ENCODE results near the gene ATXN2L. TPM values are rescaled to one million over a fixed set of nuclear protein-coding genes. Genes with fewer than 3 reads are reported as not detected.

Gene ATXN2L
- total RNA-seq, 2 experiments from 2014 or later = 109 to 451 TPM

DNA sequence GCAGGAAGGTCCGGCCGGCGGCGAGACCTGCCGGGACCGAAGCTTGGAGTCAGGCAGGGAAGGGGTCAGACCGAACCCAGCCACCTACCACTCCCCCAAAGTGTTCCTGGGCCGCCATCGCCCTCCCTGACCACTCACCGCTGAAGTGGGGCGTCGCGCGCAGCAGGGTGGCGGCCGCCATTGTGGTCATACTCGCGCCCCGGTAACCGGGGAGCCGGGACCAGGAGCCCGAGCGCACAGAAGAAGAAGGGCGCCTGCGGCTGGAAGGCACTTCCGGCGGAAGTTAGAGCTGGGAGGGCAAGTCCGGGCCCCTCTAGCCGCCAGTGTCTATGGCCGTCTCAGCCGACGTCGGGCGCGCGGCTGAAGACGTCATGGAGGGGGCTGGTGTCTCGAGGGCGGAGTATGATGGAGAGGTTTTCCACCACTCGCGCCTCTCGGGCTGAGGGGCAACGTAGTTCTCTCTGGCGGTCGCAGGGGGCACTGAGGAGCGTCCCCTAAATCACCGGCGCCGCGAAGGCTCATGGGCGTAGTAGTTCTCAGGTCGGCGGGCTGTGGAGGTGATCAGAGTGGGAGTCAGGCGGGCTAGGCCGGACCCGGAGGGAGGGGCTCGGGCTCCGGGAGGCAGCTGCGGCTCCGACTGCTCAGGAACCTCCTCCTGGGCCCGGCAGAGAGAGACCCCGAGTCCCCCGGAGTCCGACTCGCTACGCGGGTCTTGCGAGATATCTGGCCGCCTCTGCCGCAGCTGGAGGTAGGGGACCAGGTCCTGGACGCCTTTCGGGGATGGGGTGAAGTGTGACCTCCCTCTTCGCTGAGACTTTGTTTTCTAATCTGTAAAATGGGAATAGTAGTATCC is 23.5 kb downstream of the ATXN2L start, which contains the start of gene TUFM:
TSS of gene TUFM (minus strand) at position 269 of the 853 bp plus-strand sequence. CDS start at position 190, 79 bp downstream.
- Histone ChIP-seq H2AFZ (ENCODE audit: low read length) (peak within 1 kb of the TSS; percentile 57; the same call in 1 of the 2 replicates), H3K79me2 (ENCODE audit: insufficient read depth, low read depth, low read length) (peaks cover 31% of the 10 kb centered on the region), H3K4me1 (ENCODE audit: insufficient read depth, low read length, poor library complexity, severe bottlenecking) (peaks cover 17% of the 10 kb centered on the region), H4K20me1 (ENCODE audit: insufficient read depth, low read length) (peaks cover 10% of the 10 kb centered on the region), H3K36me3 (ENCODE audit: insufficient read depth, low read length) (peaks cover 44% of the 10 kb centered on the region), H3K27ac (ENCODE audit: low read depth, low read length, poor library complexity, severe bottlenecking) (peak within 1 kb of the TSS; percentile 50), H3K9me3 (ENCODE audit: low read length) (no peaks in the 10 kb centered on the region), H3K4me3 (ENCODE audit: low read depth, low read length, poor library complexity, severe bottlenecking) (peak within 1 kb of the TSS; percentile 95), H3K4me2 (ENCODE audit: low read length) (peak within 1 kb of the TSS; percentile 93), H3K9me2 (ENCODE audit: insufficient read depth, low read length) (no peaks in the 10 kb centered on the region)
- BruUV-seq (replicated peaks) = no TSS peak
- ChIA-PET CTCF (ENCODE audit: unreplicated experiment) (interaction anchor here (0.7 kb wide), 2 partner anchors 24 to 99 kb away, joined by 3 read pairs; partner anchors contain the start of gene ATXN2L), POLR2A (interaction anchor here (1.0 to 2.9 kb wide), 3 partner anchors 16 to 24 kb away, joined by 3 to 17 read pairs (median 5); partner anchors contain the start of gene ATXN2L)
- DNase-seq (ENCODE audit: low spot score) = peak; percentile 99
- no peak for TF ChIP-seq EZH2phosphoT487 (IDR thresholded peaks at IDR 0.05; ENCODE audit: borderline replicate concordance, low read depth, low read length)
- TF ChIP-seq, protein P1, sequence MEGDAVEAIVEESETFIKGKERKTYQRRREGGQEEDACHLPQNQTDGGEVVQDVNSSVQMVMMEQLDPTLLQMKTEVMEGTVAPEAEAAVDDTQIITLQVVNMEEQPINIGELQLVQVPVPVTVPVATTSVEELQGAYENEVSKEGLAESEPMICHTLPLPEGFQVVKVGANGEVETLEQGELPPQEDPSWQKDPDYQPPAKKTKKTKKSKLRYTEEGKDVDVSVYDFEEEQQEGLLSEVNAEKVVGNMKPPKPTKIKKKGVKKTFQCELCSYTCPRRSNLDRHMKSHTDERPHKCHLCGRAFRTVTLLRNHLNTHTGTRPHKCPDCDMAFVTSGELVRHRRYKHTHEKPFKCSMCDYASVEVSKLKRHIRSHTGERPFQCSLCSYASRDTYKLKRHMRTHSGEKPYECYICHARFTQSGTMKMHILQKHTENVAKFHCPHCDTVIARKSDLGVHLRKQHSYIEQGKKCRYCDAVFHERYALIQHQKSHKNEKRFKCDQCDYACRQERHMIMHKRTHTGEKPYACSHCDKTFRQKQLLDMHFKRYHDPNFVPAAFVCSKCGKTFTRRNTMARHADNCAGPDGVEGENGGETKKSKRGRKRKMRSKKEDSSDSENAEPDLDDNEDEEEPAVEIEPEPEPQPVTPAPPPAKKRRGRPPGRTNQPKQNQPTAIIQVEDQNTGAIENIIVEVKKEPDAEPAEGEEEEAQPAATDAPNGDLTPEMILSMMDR (conservative IDR thresholded peaks at IDR 0.05; ENCODE audit: low read length) = peak; percentile 77
- intact Hi-C loops (cut with micrococcal nuclease; ENCODE audit: unreplicated experiment) = no loop called here

- H3K4me1 ChIP-seq (ENCODE audit: insufficient read depth, low read length, poor library complexity, severe bottlenecking) = peaks cover 17% of the 10 kb centered on the region
- peak overlapping the region; percentile 57; the same call in 1 of the 2 replicates for H2AFZ ChIP-seq (ENCODE audit: low read length)
- H3K9me3 ChIP-seq (ENCODE audit: low read length) = no peaks in the 10 kb centered on the region
- no peak for TF ChIP-seq EZH2phosphoT487 (IDR thresholded peaks at IDR 0.05; ENCODE audit: borderline replicate concordance, low read depth, low read length)
- TF ChIP-seq, protein P1 (conservative IDR thresholded peaks at IDR 0.05; ENCODE audit: low read length) = no peak
- H3K79me2 ChIP-seq (ENCODE audit: insufficient read depth, low read depth, low read length) = peaks cover 31% of the 10 kb centered on the region
- H3K4me3 ChIP-seq (ENCODE audit: low read depth, low read length, poor library complexity, severe bottlenecking) = peak overlapping the region; percentile 95
- DNase-seq (ENCODE audit: low spot score) = no peak
- no peaks in the 10 kb centered on the region for H3K9me2 ChIP-seq (ENCODE audit: insufficient read depth, low read length)
- intact Hi-C loops (cut with micrococcal nuclease; ENCODE audit: unreplicated experiment) = no loop called here
- no TSS peak for BruUV-seq (replicated peaks)
- ChIA-PET CTCF (ENCODE audit: unreplicated experiment) (interaction anchor here (0.7 to 0.8 kb wide), 3 partner anchors 17 to 98 kb away, joined by 3 read pairs; partner anchors contain the start of genes ATXN2L and SH2B1), POLR2A (interaction anchor here (0.6 to 2.9 kb wide), 4 partner anchors 15 to 104 kb away, joined by 3 to 17 read pairs (median 4); partner anchors contain the start of genes ATXN2L and NFATC2IP)
- H3K36me3 ChIP-seq (ENCODE audit: insufficient read depth, low read length) = peaks cover 39% of the 10 kb centered on the region
- peak overlapping the region; percentile 89 for H3K4me2 ChIP-seq (ENCODE audit: low read length)
- peaks cover 10% of the 10 kb centered on the region for H4K20me1 ChIP-seq (ENCODE audit: insufficient read depth, low read length)
- peak overlapping the region; percentile 36 for H3K27ac ChIP-seq (ENCODE audit: low read depth, low read length, poor library complexity, severe bottlenecking)
Measured at GRCh38 chr16:28846933-28847273, 24.1 kb downstream of the ATXN2L start.
